Stimulated activated naive B cell treated with anti-CD40 and anti-IgM and Interleukin-4, amounts not matched to agents 10 μg/mL and 1 μg/mL and 100 μg/mL, for 72 hours (primary cell): Measurements from ENCODE around the gene AKAP14.
"Not testable (repeated sequence)": the region's sequence is repeated elsewhere in the genome, so short reads cannot be mapped to it uniquely, and the experiment has no call there.

Experiments used
- ATAC-seq, 2 donors: fragments of 150-1000 bp; cut with Tn5 transposase; replicated peaks; 2 replicates each; pipeline ENCODE4 v1.10.0; 2021; ENCODE audit warnings: moderate library complexity in 1 of 2
- DNase-seq: peaks from one replicate; pipeline ENCODE4 v3.0.0; 2021
- H3K27ac Mint-ChIP-seq: one replicate; pipeline ENCODE4 v1.8.0; 2022; ENCODE audit warnings: mild to moderate bottlenecking, mixed read lengths
- H3K27me3 Mint-ChIP-seq, 2 donors: one replicate each; pipeline ENCODE4 v1.8.0; 2022; ENCODE audit warnings: mixed read lengths in 2 of 2
- H3K36me3 Mint-ChIP-seq, 2 donors: one replicate each; pipeline ENCODE4 v1.8.0; 2022; ENCODE audit warnings: mixed read lengths in 2 of 2, mild to moderate bottlenecking in 1 of 2
- H3K4me1 Mint-ChIP-seq, 2 donors: one replicate each; pipeline ENCODE4 v1.8.0; 2022; ENCODE audit warnings: mixed read lengths in 2 of 2, mild to moderate bottlenecking in 1 of 2
- H3K4me3 Mint-ChIP-seq, 2 donors: one replicate each; pipeline ENCODE4 v1.8.0; 2022; ENCODE audit warnings: mild to moderate bottlenecking in 2 of 2, mixed read lengths in 2 of 2, moderate library complexity in 1 of 2
- H3K9me3 Mint-ChIP-seq, 2 donors: one replicate each; pipeline ENCODE4 v1.8.0; 2022; ENCODE audit warnings: mixed read lengths in 2 of 2, mild to moderate bottlenecking in 1 of 2

AKAP14 gene

GRCh38 chrX:119895843-119896326 lies at the start of gene AKAP14:
Gene AKAP14, plus strand, starts transcription at chrX:119895893. Its CDS starts 7,331 bp downstream, at chrX:119903224.
- Mint-ChIP-seq H3K4me3 (no peak within 1 kb of the TSS), H3K27ac (no peak within 1 kb of the TSS), H3K36me3 (no peaks in the 10 kb centered on the region), H3K4me1 (peaks cover 3 to 5% of the 10 kb centered on the region in 2 donors), H3K9me3 (no peaks in the 10 kb centered on the region), H3K27me3 (peaks cover 0 to 4% of the 10 kb centered on the region in 2 donors)
- no peak for ATAC-seq
- DNase-seq = no peak

GRCh38 chrX:119852382-119853353 lies 43.0 kb upstream of the AKAP14 start, which contains the start of gene UPF3B:
Gene UPF3B, minus strand, starts transcription at chrX:119852963. Its CDS starts 35 bp downstream, at chrX:119852928.
- peak within 1 kb of the TSS; percentile 95 to 99 for H3K4me3 Mint-ChIP-seq
- peak; percentile 92 for DNase-seq
- no peaks in the 10 kb centered on the region for H3K27me3 Mint-ChIP-seq
- H3K36me3 Mint-ChIP-seq = peaks cover 3 to 8% of the 10 kb centered on the region in 2 donors
- peak; percentile 95 to 98 for ATAC-seq
- no peaks in the 10 kb centered on the region for H3K9me3 Mint-ChIP-seq
- peaks cover 0 to 4% of the 10 kb centered on the region in 2 donors for H3K4me1 Mint-ChIP-seq
- peak within 1 kb of the TSS; percentile 99 for H3K27ac Mint-ChIP-seq

- H3K36me3 Mint-ChIP-seq = peaks cover 3 to 5% of the 10 kb centered on the region in 2 donors
- ATAC-seq = no peak
- H3K27me3 Mint-ChIP-seq = no peaks in the 10 kb centered on the region
- peaks cover 0 to 4% of the 10 kb centered on the region in 2 donors for H3K4me1 Mint-ChIP-seq
- peak overlapping the region; percentile 95 to 99 for H3K4me3 Mint-ChIP-seq
- peak overlapping the region; percentile 99 for H3K27ac Mint-ChIP-seq
- H3K9me3 Mint-ChIP-seq = no peaks in the 10 kb centered on the region
- DNase-seq = no peak
Measured at GRCh38 chrX:119853444-119853843, 42.2 kb upstream of the AKAP14 start.

- peak overlapping the region; percentile 92 for H3K27ac Mint-ChIP-seq
- ATAC-seq = peak; percentile 22 to 30
- no peaks in the 10 kb centered on the region for H3K27me3 Mint-ChIP-seq
- peaks cover 5 to 13% of the 10 kb centered on the region in 2 donors for H3K36me3 Mint-ChIP-seq
- no peaks in the 10 kb centered on the region for H3K9me3 Mint-ChIP-seq
- H3K4me3 Mint-ChIP-seq = peak overlapping the region; percentile 87 to 99
- peaks cover 5 to 6% of the 10 kb centered on the region in 2 donors for H3K4me1 Mint-ChIP-seq
- DNase-seq = peak; percentile 6
Measured at GRCh38 chrX:119870626-119871131, 25.0 kb upstream of the AKAP14 start.

GRCh38 chrX:119871245-119871598 lies 24.5 kb upstream of the AKAP14 start:
- Mint-ChIP-seq H3K27ac (peak overlapping the region; percentile 92), H3K4me3 (peak overlapping the region; percentile 87 to 99), H3K4me1 (peaks cover 5 to 6% of the 10 kb centered on the region in 2 donors), H3K27me3 (no peaks in the 10 kb centered on the region), H3K36me3 (peaks cover 5 to 13% of the 10 kb centered on the region in 2 donors), H3K9me3 (no peaks in the 10 kb centered on the region)
- peak; percentile 56 to 57 for ATAC-seq
- DNase-seq = no peak

GRCh38 chrX:119871599-119872395 lies 23.9 kb upstream of the AKAP14 start, which contains the start of the genes NDUFA1 and RNF113A:
Gene NDUFA1, plus strand, starts transcription at chrX:119871832. Its CDS starts 80 bp downstream, at chrX:119871912.
Gene RNF113A, minus strand, starts transcription at chrX:119871733. Its CDS starts 120 bp downstream, at chrX:119871613.
- DNase-seq (peak; percentile 83), ATAC-seq (peak; percentile 95 to 96)
- Mint-ChIP-seq H3K27me3 (no peaks in the 10 kb centered on the region), H3K4me1 (peaks cover 5 to 6% of the 10 kb centered on the region in 2 donors), H3K36me3 (peaks cover 5 to 13% of the 10 kb centered on the region in 2 donors), H3K27ac (peak within 1 kb of the TSS; percentile 92), H3K9me3 (no peaks in the 10 kb centered on the region), H3K4me3 (peak within 1 kb of the TSS; percentile 87 to 99)

GRCh38 chrX:119878740-119879139 lies 17.0 kb upstream of the AKAP14 start:
- Mint-ChIP-seq H3K36me3 (peaks cover 4 to 8% of the 10 kb centered on the region in 2 donors), H3K27me3 (no peaks in the 10 kb centered on the region), H3K4me1 (peaks cover 6 to 8% of the 10 kb centered on the region in 2 donors), H3K9me3 (no peaks in the 10 kb centered on the region), H3K27ac (no peak overlapping the region), H3K4me3 (no peak overlapping the region)
- DNase-seq = no peak
- no peak for ATAC-seq

- no peak for ATAC-seq
- Mint-ChIP-seq H3K27me3 (no peaks in the 10 kb centered on the region), H3K27ac (peak overlapping the region; percentile 59), H3K9me3 (no peaks in the 10 kb centered on the region), H3K4me3 (no peak overlapping the region), H3K4me1 (peaks cover 6 to 8% of the 10 kb centered on the region in 2 donors), H3K36me3 (peaks cover 4 to 8% of the 10 kb centered on the region in 2 donors)
- no peak for DNase-seq
Measured at GRCh38 chrX:119880076-119880475, 15.6 kb upstream of the AKAP14 start.

GRCh38 chrX:119880552-119881437 lies 14.9 kb upstream of the AKAP14 start:
- H3K36me3 Mint-ChIP-seq = peaks cover 4 to 8% of the 10 kb centered on the region in 2 donors
- ATAC-seq (peak; percentile 90 to 97), DNase-seq (peak; percentile 15)
- peak overlapping the region; percentile 59 for H3K27ac Mint-ChIP-seq
- no peak overlapping the region for H3K4me3 Mint-ChIP-seq
- H3K9me3 Mint-ChIP-seq = no peaks in the 10 kb centered on the region
- H3K4me1 Mint-ChIP-seq = peaks cover 6 to 8% of the 10 kb centered on the region in 2 donors
- H3K27me3 Mint-ChIP-seq = no peaks in the 10 kb centered on the region

GRCh38 chrX:119885554-119886428 lies 9.9 kb upstream of the AKAP14 start:
- ATAC-seq = no peak
- Mint-ChIP-seq H3K4me3 (no peak overlapping the region), H3K4me1 (peaks cover 0 to 2% of the 10 kb centered on the region in 2 donors), H3K9me3 (no peaks in the 10 kb centered on the region), H3K27me3 (peaks cover 0 to 5% of the 10 kb centered on the region in 2 donors), H3K27ac (no peak overlapping the region), H3K36me3 (no peaks in the 10 kb centered on the region)
- no peak for DNase-seq

GRCh38 chrX:119887721-119888425 lies 7.8 kb upstream of the AKAP14 start:
- Mint-ChIP-seq H3K27ac (no peak overlapping the region), H3K4me3 (peak overlapping the region; percentile 61 to 75)
- DNase-seq = peak; percentile 51

GRCh38 chrX:119890626-119891025 lies 5.1 kb upstream of the AKAP14 start:
- not testable (repeated sequence) for H3K27me3 Mint-ChIP-seq, H3K9me3 Mint-ChIP-seq, H3K4me3 Mint-ChIP-seq, H3K27ac Mint-ChIP-seq, H3K36me3 Mint-ChIP-seq, DNase-seq, ATAC-seq, H3K4me1 Mint-ChIP-seq

More at GRCh38 chrX:119887721-119888425, 7.8 kb upstream of the AKAP14 start:
- peak; percentile 94 to 95 for ATAC-seq
- Mint-ChIP-seq H3K4me1 (peaks cover 0 to 1% of the 10 kb centered on the region in 2 donors), H3K9me3 (no peaks in the 10 kb centered on the region), H3K27me3 (peaks cover 0 to 5% of the 10 kb centered on the region in 2 donors), H3K36me3 (no peaks in the 10 kb centered on the region)
